ENCODE results near the gene SLC2A8.

Gene SLC2A8

GRCh38 chr9:127396808-127397645, at the start of gene SLC2A8:
SLC2A8 (plus strand) TSS chr9:127397169; CDS start chr9:127397231, 62 bp downstream.
- no peak for TF ChIP-seq CTCF (IDR thresholded peaks at IDR 0.05)
- peaks cover 26% of the 10 kb centered on the region for H3K27me3 Mint-ChIP-seq (ENCODE audit: low read depth, poor library complexity)
- peak; percentile 98 for DNase-seq
- peak within 1 kb of the TSS; percentile 87 for H3K4me3 Mint-ChIP-seq
- H3K27ac Mint-ChIP-seq, result no peak within 1 kb of the TSS
- H3K9me3 Mint-ChIP-seq, result no peaks in the 10 kb centered on the region
- H3K4me1 Mint-ChIP-seq, result peaks cover 24% of the 10 kb centered on the region
- H3K36me3 Mint-ChIP-seq (ENCODE audit: low read depth), result no peaks in the 10 kb centered on the region

- no peak for TF ChIP-seq CTCF (IDR thresholded peaks at IDR 0.05)
- Mint-ChIP-seq H3K27ac (no peak overlapping the region), H3K36me3 (ENCODE audit: low read depth) (no peaks in the 10 kb centered on the region), H3K27me3 (ENCODE audit: low read depth, poor library complexity) (peaks cover 6% of the 10 kb centered on the region), H3K9me3 (no peaks in the 10 kb centered on the region), H3K4me1 (no peaks in the 10 kb centered on the region), H3K4me3 (no peak overlapping the region)
- DNase-seq, result no peak
These were observed 48.9 kb upstream of the SLC2A8 start for GRCh38 chr9:127347831-127348776.

GRCh38 chr9:127349483-127350113, 47.4 kb upstream of the SLC2A8 start:
- no peak overlapping the region for H3K4me3 Mint-ChIP-seq
- no peaks in the 10 kb centered on the region for H3K4me1 Mint-ChIP-seq
- no peak for TF ChIP-seq CTCF (IDR thresholded peaks at IDR 0.05)
- H3K27ac Mint-ChIP-seq, result no peak overlapping the region
- no peaks in the 10 kb centered on the region for H3K9me3 Mint-ChIP-seq
- DNase-seq, result no peak
- H3K27me3 Mint-ChIP-seq (ENCODE audit: low read depth, poor library complexity), result peaks cover 10% of the 10 kb centered on the region
- H3K36me3 Mint-ChIP-seq (ENCODE audit: low read depth), result no peaks in the 10 kb centered on the region

GRCh38 chr9:127351182-127352166, 45.5 kb upstream of the SLC2A8 start:
- no peak overlapping the region for H3K27ac Mint-ChIP-seq
- H3K36me3 Mint-ChIP-seq (ENCODE audit: low read depth), result no peaks in the 10 kb centered on the region
- TF ChIP-seq CTCF (IDR thresholded peaks at IDR 0.05), result no peak
- H3K9me3 Mint-ChIP-seq, result no peaks in the 10 kb centered on the region
- no peak overlapping the region for H3K4me3 Mint-ChIP-seq
- H3K27me3 Mint-ChIP-seq (ENCODE audit: low read depth, poor library complexity), result peaks cover 9% of the 10 kb centered on the region
- no peak for DNase-seq
- H3K4me1 Mint-ChIP-seq, result no peaks in the 10 kb centered on the region

- Mint-ChIP-seq H3K36me3 (ENCODE audit: low read depth) (no peaks in the 10 kb centered on the region), H3K27ac (no peak overlapping the region), H3K4me3 (no peak overlapping the region), H3K9me3 (no peaks in the 10 kb centered on the region), H3K4me1 (no peaks in the 10 kb centered on the region), H3K27me3 (ENCODE audit: low read depth, poor library complexity) (peaks cover 9% of the 10 kb centered on the region)
- no peak for TF ChIP-seq CTCF (IDR thresholded peaks at IDR 0.05)
- no peak for DNase-seq
These were observed 43.1 kb upstream of the SLC2A8 start for GRCh38 chr9:127353882-127354281.

Measured in nephron progenitor cell (in vitro differentiated cells).